Measurements from ENCODE around the gene APBB1. TPM values are rescaled to one million over a fixed set of nuclear protein-coding genes. Genes with fewer than 3 reads are reported as not detected.
A peak's percentile ranks its signal among the peaks of the same experiment; 100 is the strongest.

Gene APBB1
- total and polyA plus RNA-seq, 9 of the 15 experiments (the other 6 are each of a cell fraction or from before 2014, with no cell fraction given) = 0.04 to 0.73 (median 0.40) TPM

GRCh38 chr11:6419009-6419631 lies at the start of gene APBB1 (continued):
- TF ChIP-seq, protein P1, sequence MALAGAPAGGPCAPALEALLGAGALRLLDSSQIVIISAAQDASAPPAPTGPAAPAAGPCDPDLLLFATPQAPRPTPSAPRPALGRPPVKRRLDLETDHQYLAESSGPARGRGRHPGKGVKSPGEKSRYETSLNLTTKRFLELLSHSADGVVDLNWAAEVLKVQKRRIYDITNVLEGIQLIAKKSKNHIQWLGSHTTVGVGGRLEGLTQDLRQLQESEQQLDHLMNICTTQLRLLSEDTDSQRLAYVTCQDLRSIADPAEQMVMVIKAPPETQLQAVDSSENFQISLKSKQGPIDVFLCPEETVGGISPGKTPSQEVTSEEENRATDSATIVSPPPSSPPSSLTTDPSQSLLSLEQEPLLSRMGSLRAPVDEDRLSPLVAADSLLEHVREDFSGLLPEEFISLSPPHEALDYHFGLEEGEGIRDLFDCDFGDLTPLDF (CRISPR knock-in tag; IDR thresholded peaks at IDR 0.05) = no peak
- no peak for TF ChIP-seq PATZ1 (CRISPR knock-in tag; IDR thresholded peaks at IDR 0.05; ENCODE audit: borderline replicate concordance)
- no peak for TF ChIP-seq ZNF143 (CRISPR knock-in tag; IDR thresholded peaks at IDR 0.05)
- no peak for TF ChIP-seq NCOA4 (IDR thresholded peaks at IDR 0.05; ENCODE audit: partially characterized antibody)
- peak in 2 of 3 experiments; percentile 89 to 91 for TF ChIP-seq YY1 (IDR thresholded peaks at IDR 0.05; ENCODE audit: borderline replicate concordance in 1 of 3, control insufficient read depth in 1 of 3, extremely low read depth in 1 of 3, insufficient read depth in 3 of 3, insufficient read length in 1 of 3, insufficient replicate concordance in 2 of 3, low read depth in 1 of 3, low read length in 2 of 3)
- no peak for TF ChIP-seq CAMTA2 (CRISPR knock-in tag; conservative IDR thresholded peaks at IDR 0.05)
- no peak for TF ChIP-seq E2F6 (IDR thresholded peaks at IDR 0.05; ENCODE audit: borderline replicate concordance in 1 of 2, extremely low read depth in 1 of 2, insufficient read depth in 1 of 2, insufficient read length in 1 of 2, low read depth in 1 of 2, low read length in 1 of 2, poor library complexity in 1 of 2, severe bottlenecking in 1 of 2)
- TF ChIP-seq HNRNPLL (IDR thresholded peaks at IDR 0.05; ENCODE audit: low read depth, low read length, poor library complexity, severe bottlenecking) = peak; percentile 24
- no peak for TF ChIP-seq ZMIZ1 (IDR thresholded peaks at IDR 0.05; ENCODE audit: low read depth in 2 of 2, low read length in 2 of 2)
- TF ChIP-seq HEY1 (CRISPR knock-in tag; IDR thresholded peaks at IDR 0.05; ENCODE audit: borderline replicate concordance) = no peak
- TF ChIP-seq CCNT2 (IDR thresholded peaks at IDR 0.05; ENCODE audit: borderline replicate concordance, extremely low read depth, insufficient read length, low read depth, low read length) = peak; percentile 39
- TF ChIP-seq ZNF551 (CRISPR knock-in tag; IDR thresholded peaks at IDR 0.05) = no peak
- TF ChIP-seq ZC3H8 (IDR thresholded peaks at IDR 0.05) = no peak
- TF ChIP-seq RFX1 (IDR thresholded peaks at IDR 0.05) = no peak
- 0 out of 2 replicates have a peak, but pooled peaks have one; percentile 4 for TF ChIP-seq CHD2 (IDR thresholded peaks at IDR 0.05; ENCODE audit: low read depth, low read length)
- TF ChIP-seq TBL1XR1 (IDR thresholded peaks at IDR 0.05; ENCODE audit: low read length in 2 of 2) = no peak
- no peak for TF ChIP-seq SNAPC5 (CRISPR knock-in tag; IDR thresholded peaks at IDR 0.05)
- no peak for TF ChIP-seq CCAR2 (IDR thresholded peaks at IDR 0.05; ENCODE audit: low read depth, low read length)

Measured in K562 (cell line).